Germinal center (tissue), 1 donor: Measurements from ENCODE around the gene INSR.
"Not testable (repeated sequence)": the region's sequence is repeated elsewhere in the genome, so short reads cannot be mapped to it uniquely, and the experiment has no call there.

Experiments
- DNase-seq: peaks from one replicate; pipeline ENCODE4 v3.0.0; 2012; ENCODE audit warnings: mixed read lengths, low spot score

The INSR gene

DNA sequence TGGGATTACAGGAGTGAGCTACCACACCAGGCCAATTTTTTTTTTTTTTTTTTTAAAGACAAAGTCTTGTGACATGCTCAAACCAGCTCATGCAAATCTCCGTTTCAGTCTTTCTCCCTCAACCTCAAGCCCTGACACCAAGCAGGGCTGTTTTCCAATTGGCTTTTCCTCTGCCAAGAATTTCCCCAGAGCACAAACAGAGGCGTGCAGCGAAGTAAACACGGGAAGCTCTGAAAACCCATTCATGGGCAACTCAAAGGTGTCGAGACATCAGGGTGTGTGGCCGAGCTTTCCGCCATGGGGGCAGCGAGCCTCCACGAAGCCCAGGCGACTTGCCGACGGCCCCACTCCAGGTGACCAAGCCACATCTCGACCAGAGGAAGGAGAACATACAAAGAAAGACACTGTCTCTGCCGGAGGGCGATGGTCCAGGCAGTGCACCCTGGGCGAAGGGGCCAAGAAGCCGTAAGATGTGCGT lies 70.0 kb downstream of the INSR start:
- no peak for DNase-seq

DNA sequence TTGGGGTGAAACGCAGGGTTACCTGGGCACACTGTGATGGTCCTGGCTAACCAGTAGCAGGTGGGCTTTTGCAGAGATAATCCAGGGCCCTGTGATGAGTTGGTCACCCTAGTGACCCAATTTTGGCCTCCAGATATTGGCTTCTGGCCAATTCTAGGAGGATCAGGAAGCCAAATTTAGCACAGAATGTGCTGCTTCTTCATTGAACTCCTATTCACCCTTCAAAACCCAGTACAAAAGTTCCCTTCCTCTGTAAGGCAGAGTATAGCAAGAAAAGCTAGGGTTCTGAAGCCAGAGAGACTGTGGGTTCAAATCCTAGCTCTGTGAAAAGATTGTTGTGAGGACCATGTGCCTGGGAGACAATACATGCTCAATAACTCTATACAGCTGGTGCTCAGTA lies 70.8 kb downstream of the INSR start:
- DNase-seq = no peak

DNA sequence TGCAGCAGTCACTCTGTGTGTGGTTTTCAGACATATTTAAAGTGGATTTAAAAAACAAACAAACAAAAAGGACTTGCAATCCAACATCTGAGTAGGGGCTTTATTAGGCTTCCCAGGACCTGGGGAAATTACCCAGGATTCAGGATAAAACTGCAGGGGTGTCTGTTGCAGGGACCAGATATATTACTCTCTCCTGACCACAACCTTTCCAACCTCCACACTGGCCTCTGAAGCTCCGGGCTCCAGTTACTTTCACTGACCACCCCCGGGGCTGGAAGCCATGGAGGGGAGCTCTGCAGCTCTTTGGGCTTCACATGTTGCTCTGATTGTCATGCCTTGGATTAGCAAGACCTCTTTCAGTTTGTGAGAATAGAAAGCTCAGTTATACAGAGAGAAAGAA lies 75.2 kb downstream of the INSR start:
- no peak for DNase-seq

DNA sequence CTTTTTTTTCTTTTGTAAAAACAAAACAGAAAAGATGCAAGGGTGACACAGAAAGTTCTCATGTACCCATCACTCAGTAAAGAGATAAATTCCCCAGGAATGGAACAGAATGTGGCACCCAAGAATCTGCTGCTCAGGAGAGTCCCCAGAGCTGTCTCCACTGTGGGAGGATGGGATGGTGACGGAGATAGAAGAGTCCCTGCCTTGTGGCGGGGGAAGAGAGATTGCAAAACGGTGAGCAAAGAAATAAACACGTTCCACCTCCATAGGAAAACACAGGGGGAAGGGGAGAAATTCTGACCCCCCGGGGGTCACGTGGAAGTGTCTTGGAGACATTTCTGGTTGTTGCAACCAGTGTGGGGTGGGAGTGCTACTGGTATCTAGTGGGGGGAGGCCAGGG lies 76.4 kb downstream of the INSR start:
- DNase-seq = no peak

DNA sequence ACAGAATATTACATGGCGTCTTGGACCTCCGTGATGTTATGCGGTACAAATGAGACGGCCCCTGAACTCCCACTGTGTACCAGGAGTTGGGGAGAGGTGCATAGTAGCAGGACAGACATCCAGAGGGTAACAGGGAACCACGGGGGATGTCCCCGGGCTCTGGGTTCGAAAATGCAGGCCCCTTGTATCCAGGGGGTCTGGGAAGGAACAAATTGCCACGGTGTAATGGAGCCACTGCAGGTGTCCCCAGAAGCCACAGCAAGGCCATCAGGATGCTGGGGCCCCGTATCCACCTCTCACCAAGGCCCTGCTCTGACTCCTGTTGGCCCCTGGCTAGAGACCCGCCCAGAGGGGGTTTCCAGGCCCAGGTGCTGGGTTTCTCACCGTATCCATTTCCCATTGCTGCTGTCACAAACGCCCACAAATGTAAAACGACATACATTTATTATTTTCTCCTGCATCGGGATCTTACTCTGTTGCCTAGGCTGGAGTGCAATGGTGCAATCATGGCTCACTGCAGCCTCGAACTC lies 77.8 kb downstream of the INSR start:
- DNase-seq = no peak

DNA sequence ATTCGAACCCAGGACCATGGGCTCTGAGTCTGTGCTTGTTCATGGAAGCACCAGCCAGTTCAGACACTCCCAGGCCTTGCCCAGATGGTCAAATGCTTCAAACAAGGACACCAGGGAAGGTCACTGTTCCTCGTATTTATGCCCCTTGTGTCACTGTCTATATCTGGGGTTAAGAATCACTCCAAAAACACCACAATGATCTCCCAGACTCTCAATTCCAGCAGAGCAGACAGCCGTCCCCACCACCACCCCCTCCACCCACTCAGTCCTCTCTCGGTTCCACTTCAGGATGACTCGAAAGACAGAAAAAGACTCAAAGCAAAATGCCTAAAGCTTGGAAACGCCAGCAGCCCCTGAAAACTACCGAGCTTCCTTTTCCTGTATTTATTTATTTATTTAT lies 79.0 kb downstream of the INSR start:
- no peak for DNase-seq

DNA sequence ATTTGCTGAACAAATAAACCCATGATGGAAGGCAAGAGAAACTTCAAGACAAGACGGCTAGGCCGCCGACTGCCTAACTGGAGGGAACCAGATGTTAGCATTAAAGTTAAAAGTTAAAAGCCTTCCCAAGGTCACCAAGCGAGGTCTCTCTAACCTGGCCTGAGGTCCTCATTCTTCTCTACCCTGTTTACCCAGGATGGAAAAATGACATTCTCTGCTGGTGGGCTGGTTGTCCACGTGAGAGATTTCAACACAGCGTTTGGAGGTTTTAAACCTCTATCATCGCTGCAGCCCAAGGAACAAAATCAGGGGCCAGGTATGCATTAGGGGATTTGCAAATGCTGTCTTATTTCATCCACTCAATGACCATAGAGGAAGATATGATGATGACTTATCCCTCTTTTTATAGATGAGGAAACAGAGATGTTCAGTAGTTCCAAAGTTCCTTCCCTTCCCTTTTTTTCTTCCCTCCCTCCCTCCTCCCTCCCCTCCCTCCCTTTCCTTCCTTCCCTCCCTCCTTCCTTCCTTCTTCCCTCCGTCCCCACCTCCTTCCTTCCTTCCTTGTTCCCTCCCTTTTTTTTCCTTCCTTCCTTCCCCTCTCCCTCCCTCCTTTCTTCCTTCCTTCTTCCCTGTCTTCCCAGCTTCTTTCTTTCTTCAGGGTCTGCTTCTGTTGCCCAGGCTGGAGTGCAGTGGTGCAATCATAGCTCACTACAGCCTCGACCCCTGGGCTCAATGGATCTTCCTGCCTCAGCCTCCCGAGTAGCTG lies 79.7 kb downstream of the INSR start:
- no peak for DNase-seq

DNA sequence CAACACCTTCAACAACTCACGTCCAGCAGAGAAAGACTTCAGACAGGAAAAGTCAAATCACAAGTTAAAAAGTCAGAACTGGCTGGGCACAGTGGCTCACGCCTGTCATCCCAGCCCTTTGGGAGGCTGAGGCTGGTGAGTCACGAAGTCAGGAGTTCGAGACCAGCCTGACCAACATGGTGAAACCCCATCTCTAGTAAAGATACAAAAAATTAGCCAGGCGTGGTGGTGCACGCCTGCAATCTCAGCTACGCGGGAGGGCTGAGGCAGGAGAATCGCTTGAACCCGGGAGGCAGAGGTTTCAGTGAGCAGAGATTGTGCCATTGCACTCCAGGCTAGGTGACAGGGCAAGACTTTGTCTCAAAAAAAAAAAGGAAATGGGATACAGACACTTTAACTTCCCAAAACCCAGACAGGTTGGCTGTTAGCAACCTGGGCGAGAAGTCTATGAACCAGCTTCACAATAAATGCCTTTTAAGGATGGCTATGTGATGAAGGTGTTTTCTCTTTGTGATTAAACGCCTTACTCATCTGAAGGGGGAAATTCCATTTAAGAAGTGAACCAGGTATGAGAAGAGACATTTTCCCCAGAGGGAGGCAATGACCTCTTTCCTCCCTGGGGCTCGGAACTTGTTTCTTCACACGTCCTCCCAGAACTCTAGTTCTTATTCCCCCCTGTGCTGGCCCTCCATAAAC lies 80.4 kb downstream of the INSR start:
- no peak for DNase-seq

DNA sequence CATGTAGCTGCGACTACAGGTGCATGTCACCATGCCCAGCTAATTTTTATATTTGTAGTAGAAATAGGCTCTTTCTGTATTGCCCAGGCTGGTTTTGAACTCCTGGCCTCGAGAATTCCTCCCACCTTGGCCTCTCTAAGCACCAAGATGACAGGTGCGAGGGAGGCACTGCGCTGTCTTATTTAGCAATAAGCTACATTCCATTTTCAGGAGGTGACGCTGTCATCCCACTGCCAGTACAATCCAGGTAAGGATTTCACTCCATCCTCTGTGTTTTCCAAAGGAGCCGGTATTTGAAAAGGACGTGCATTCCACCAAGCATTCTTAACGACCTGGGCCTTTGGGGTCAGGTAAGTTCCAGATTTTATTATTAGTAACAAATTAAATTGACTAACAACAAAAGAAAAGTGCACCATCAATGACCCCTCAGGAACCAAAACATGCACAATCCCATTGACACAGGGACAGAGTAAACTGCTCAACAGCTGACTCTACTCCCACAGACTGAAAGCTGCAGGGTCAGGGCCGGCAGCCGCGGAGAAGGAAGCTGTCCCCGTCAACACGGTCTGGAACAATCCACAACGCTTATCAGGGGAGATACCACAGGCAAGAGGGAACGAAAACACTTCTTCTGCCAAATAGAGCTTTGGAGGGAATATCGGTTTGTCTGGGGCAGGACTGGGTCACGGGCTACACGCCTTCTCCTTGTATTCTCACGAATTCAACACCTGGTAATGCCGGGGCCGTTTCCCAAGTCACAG lies 82.8 kb downstream of the INSR start:
- DNase-seq = no peak

DNA sequence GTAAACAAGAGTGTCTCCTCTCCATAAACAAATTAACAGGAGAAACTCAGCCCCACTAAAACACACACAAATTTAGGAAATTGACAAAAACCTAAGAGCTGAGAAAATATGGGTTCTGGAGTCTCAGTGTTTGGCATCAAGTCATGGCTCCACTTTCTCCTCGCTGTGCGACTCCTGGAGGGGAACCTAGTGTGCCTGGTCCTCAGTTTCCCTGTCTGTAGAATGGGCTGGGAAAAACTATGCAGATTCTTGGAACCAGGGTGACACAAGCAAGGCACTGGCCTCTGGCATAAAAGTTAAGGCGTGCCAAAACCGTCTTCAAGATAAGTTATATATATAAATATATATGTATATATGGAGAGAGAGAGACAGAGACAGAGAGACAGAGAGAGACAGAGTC lies 83.9 kb downstream of the INSR start:
- DNase-seq = no peak

DNA sequence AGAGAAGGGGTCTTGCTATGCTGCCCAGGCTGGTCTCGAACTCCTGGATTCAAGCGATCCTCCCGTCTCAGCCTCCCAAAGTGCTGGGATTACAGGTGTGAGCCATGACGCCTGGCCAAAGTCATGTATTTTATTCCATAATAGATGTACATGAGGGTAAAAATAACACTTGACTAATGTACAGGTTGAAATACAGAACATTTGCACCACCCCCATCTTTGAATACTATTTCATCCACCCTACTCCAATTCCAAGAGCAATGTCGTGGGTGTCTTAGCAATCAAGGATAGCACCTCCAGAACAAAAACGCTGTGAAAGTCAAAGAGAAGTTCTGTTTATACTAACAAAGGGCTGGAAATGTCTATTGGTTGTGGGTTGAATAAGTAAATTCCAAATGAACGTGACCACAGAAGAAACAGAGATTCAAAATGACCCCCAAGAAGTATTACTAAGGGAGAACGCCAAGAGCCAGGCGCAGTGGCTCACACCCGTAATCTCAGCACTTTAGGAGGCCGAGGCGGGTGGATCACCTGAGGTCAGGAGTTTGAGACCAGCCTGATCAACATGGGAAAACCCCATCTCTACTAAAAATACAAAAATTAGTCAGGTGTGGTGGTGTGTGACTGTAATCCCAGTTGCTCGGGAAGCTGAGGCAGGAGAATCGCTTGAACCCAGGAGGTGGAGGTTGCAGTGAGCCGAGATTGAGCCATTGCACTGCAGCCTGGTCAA lies 84.5 kb downstream of the INSR start:
- not testable (repeated sequence) for DNase-seq

DNA sequence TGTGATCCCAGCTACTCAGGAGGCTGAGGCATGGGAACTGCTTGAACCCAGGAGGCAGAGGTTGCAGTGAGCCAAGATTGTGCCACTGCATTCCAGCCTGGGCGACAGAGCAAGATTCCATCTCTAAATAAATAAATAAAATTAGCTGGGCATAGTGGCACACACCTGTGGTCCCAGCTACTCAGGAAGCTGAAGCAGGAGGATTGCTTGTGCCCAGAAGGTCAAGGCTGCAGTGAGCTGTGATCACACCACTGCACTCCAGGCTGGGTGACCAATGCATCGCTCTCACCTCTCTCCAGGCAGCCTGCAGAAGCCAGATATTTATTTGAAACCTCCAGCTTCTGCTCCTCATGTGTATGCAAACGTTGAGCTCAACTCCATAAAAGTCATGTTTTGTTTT lies 85.2 kb downstream of the INSR start:
- DNase-seq = not testable (repeated sequence)

DNA sequence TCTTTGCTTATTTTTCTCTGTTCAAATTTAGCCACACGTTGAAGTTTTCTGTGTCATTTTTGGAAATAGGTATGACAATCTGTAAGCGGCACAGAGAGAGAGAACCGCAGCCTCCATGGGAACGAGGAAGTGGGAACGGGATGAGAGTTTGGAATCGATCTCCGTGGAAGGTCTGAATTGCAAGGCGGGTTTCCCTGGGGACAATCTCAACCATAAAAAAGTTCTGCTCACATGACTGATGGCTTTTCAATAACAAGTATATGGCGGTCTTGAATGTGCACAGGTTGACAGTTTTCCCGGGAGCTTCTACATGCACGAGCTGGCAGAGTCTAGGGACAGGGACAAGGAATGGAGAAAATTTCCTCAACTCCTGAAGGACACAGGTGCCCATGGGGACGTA lies 90.9 kb downstream of the INSR start:
- no peak for DNase-seq

DNA sequence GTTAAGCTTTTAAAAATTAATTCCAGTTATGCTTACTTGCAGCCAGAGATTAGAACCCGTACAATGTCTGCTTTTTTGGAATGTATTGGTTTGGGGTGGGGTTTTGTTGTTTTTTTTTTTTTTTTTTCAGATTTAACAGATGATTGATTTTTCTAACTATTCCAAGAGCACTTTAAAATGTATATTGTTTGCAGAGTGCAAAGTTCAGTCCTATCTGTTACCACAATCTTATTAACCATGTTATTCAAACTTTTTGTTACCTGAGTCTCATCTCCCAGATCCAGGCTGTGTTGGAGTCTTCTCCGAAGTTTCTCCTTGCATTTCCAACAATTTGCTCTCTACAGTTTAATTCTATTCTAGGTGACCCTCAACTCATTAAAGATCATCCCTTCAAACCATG lies 91.3 kb downstream of the INSR start:
- no peak for DNase-seq

DNA sequence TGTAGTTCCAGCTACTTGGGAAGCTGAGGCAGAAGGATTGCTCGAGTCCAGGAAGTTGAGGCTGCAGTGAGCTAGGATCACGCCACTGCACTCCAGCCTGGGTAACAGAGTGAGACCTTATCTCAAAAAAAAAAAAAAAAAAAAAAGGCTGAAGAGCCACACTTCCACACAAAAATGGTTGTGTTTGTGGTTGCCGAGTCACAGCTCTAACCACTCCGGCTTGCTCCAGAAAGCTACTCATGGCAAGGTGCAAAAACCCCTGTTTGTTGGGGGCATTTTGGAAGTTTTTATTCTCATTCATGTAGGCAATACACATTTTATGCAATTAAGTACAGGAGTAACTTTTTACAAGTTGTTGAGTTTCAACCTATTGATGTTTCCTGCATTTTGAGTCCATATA lies 93.5 kb downstream of the INSR start:
- DNase-seq = no peak

DNA sequence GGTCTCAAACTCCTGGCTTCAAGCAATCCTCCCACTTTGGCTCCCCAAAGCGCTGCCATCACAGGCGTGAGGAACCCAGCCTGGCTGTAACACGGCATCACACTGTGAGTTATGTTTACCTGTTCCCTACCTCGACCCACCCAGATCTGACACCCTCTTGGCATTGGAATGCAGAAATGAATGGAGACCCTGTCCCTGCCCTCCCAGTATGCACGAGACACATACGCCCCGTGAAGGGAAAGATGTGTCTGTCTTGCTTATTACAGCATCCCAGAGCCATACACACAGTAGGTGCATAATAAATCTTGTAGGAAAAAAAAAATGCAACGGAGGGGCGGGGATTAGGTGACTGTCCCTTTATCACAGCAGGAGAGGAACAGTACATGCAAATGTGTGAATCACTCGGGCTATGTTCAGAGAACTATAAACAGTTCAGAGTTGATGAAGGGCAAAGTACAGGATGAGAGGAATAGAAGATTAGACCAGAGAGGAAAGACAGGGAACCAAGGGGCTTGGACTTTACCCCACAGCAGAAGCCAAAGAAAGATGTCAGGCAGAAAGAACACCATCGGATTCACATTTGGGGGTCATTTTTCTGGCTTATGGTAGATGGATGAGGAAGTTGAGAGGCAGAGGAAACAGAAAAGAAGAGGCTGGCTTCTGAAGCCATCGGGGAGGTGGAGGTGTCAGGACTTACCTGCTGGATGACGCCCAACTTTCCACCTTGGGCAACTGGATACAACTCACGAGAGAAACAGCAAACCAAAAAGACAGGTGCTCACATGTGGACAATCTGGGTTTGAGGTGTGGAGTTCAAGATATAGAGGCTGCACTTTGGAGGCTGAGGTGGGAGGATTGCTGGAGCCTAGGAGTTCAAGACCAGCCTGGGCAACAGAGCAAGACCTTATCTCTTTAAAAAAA lies 94.3 kb downstream of the INSR start:
- no peak for DNase-seq

DNA sequence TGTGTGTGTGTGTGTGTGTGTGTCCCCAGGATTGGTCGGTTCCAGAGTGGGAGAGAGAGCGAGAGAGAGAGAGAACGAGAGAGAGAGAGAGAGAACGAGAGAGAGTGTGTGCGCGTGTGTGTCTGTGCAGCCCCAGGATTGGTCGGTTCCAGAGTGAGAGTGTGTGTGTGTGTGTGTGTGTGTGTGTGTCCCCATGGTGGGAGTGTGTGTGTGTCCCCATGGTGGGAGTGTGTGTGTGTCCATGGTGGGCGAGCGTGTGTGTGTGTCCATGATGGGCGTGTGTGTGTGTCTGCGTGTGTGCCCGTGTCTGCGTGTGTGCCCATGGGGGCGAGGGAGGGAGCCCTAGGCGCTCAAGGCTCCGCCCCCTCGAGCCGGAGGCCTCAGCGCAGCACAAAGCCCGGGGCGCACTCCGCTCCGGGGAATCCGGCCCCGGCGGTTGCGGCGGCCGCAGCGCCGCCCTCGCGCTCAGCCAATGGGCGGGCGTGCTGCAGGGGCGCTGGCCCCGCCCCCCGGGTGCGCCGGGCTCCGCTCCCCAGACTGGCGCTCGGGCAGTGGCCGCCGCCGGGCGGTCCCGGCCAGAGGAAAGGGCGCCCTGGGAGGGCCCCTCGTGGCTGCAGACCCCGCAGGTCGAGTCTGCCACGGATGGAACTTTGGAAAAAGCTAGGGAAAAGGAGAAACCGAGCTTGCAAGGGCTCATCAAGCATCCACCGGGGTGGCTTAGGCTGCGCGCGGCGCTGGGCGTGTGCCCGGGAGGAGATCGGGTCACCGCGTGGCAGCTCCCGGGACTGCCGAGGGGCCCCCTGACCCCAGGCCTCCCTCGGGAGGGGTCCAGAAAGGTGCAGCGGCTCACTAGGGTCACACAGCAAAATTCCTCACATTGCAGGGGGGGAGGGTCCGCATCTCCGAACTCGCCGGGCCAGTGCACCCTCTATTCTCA lies 96.2 kb downstream of the INSR start:
- DNase-seq = peak; percentile 97

DNA sequence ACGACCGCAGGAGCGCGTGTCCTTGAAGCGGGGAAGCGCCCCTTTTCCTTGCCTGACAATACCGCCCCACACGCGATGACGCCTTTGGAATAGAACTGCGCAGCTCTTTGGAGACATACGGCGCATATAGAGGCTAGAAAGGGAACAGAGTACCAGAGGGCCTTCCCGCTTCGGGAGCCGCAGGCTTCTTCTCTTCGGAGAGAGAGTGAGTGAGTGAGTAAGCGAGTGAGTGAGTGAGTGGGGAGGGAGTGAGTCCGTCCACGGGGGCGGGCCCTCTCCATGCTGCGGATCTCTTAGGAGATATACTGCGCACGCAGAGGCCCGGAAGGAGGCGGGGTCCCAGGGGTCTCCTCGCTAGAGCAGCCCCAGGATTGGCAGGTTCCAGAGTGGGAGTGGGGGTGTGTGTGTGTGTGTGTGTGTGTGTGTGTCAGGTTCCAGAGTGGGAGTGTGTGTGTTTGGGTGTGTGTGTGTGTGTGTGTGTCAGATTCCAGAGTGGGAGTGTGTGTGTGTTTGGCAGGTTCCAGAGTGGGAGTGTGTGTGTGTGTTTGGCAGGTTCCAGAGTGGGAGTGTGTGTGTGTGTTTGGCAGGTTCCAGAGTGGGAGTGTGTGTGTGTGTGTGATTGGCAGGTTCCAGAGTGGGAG lies 97.0 kb downstream of the INSR start:
- peak; percentile 85 for DNase-seq

DNA sequence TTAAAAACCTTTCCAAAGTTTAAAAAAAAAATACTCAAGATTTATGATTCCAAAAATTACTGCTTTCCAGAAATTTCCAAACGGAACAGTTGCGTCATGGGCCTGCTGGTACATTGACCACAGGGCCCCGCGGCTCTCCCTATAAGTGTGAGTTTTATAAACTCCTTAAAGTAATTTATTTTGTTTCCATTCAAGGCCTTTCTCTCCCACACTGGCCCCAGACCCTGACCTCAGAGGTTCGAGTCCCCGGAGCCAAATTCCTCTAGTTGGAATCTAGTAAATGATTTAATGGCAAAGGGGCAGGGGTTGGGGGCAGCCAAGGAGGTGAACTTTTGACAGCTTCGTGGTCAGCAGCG lies 97.5 kb downstream of the INSR start:
- DNase-seq = no peak
